ENCODE results near the gene CLEC4G. TPM values are rescaled to one million over a fixed set of nuclear protein-coding genes. Genes with fewer than 3 reads are reported as not detected.

The CLEC4G gene
- total RNA-seq, 1 experiment from 2014 or later = 0.55 TPM

- no peak for DNase-seq (ENCODE audit: low spot score)
- Mint-ChIP-seq H3K27me3 (ENCODE audit: low read depth) (peaks cover 14% of the 10 kb centered on the region), H3K27ac (no peak overlapping the region), H3K4me3 (no peak overlapping the region), H3K36me3 (no peaks in the 10 kb centered on the region), H3K9me3 (no peaks in the 10 kb centered on the region; the same call in 1 of the 2 replicates), H3K4me1 (peaks cover 4% of the 10 kb centered on the region)
- no peak for ATAC-seq
- no peak for TF ChIP-seq ATF2 (CRISPR knock-in tag; IDR thresholded peaks at IDR 0.05; ENCODE audit: borderline replicate concordance, low read depth)
- no peak for TF ChIP-seq ZNF138 (CRISPR knock-in tag; conservative IDR thresholded peaks at IDR 0.05)
- TF ChIP-seq AFF4 (CRISPR knock-in tag; IDR thresholded peaks at IDR 0.05; ENCODE audit: borderline replicate concordance) = no peak
- no peak for TF ChIP-seq MLX (CRISPR knock-in tag; IDR thresholded peaks at IDR 0.05)
- no peak for TF ChIP-seq MXD4 (CRISPR knock-in tag; IDR thresholded peaks at IDR 0.05; ENCODE audit: borderline replicate concordance)
- TF ChIP-seq CTCF (IDR thresholded peaks at IDR 0.05) = no peak
- no peak for TF ChIP-seq NR2C2 (CRISPR knock-in tag; IDR thresholded peaks at IDR 0.05)
- no peak for TF ChIP-seq PRDM15 (CRISPR knock-in tag; IDR thresholded peaks at IDR 0.05)
- no peak for TF ChIP-seq NFE2L1 (CRISPR knock-in tag; IDR thresholded peaks at IDR 0.05)
- TF ChIP-seq EMX1 (CRISPR knock-in tag; IDR thresholded peaks at IDR 0.05) = no peak
- TF ChIP-seq NFATC4 (CRISPR knock-in tag; IDR thresholded peaks at IDR 0.05) = no peak
- TF ChIP-seq CDX4 (CRISPR knock-in tag; IDR thresholded peaks at IDR 0.05; ENCODE audit: borderline replicate concordance) = no peak
- no peak for TF ChIP-seq ATF6 (CRISPR knock-in tag; IDR thresholded peaks at IDR 0.05)
- TF ChIP-seq MAX (CRISPR knock-in tag; IDR thresholded peaks at IDR 0.05) = no peak
- TF ChIP-seq TP53 (CRISPR knock-in tag; IDR thresholded peaks at IDR 0.05) = no peak
- no peak for TF ChIP-seq FOXJ3 (CRISPR knock-in tag; IDR thresholded peaks at IDR 0.05; ENCODE audit: borderline replicate concordance)
- POLR2A ChIA-PET = no interaction called here
- CTCF ChIA-PET = interaction anchor here (0.7 kb wide), 1 partner anchor 88 kb away, joined by 3 read pairs; the partner anchor contains the start of gene TRAPPC5
These were observed 37.3 kb upstream of the CLEC4G start for GRCh38 chr19:7769171-7769570.
